ENCODE data around the gene NKAIN2.
"Not testable (repeated sequence)": the region's sequence is repeated elsewhere in the genome, so short reads cannot be mapped to it uniquely, and the experiment has no call there.

NKAIN2 gene

DNA sequence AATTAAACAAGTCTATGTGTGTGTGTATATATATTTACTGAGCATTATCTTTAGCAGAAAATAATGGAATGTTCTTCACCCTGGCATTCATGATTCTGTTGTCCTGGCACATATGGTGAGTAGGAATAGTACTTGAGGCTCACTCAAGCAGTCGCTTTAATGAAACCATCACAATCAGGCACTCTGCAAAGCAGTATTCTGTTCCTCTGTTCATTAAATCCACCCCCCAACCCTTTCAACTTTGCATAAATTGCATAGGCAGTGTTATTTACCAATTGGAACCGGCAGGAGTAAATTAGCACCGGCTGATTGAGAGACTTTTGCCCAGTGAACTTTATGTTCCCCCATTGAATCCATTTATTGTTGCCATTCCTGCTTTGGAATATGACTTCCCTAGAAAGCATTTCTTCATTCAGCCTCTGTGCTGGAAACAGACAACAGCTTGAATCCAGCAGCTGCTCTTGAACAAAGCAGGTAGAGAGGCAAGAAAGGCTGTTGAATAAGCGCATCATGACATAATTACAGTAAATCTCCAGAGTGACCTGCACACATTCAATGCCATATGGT lies 890.6 kb downstream of the NKAIN2 start:
- FAIRE-seq = no peak
- DNase-seq (ENCODE audit: insufficient read length, low spot score) = no peak
- TF ChIP-seq POLR2A (IDR thresholded peaks at IDR 0.05; ENCODE audit: low read depth, low read length) = no peak

DNA sequence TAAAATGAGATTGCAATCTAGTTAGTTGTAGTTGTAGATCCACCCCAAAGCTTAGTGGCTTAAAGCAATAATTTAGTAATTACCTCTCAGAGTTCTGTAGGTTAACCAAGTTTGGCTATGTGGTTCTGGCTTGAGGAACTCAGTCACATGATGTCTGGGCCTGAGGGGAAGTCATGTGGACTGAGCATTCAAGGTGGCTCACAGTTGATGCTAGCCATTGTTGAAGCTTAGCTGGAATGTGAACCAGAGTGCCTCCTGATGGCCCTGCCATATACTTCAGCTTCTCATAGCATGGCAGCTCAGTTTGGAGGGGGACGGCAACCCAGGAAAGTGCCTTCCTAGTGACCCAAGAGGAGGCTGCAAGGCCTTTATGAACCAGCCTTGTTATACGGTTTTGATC lies 895.4 kb downstream of the NKAIN2 start:
- TF ChIP-seq POLR2A (IDR thresholded peaks at IDR 0.05; ENCODE audit: low read depth, low read length) = no peak
- no peak for DNase-seq (ENCODE audit: insufficient read length, low spot score)
- FAIRE-seq = no peak

DNA sequence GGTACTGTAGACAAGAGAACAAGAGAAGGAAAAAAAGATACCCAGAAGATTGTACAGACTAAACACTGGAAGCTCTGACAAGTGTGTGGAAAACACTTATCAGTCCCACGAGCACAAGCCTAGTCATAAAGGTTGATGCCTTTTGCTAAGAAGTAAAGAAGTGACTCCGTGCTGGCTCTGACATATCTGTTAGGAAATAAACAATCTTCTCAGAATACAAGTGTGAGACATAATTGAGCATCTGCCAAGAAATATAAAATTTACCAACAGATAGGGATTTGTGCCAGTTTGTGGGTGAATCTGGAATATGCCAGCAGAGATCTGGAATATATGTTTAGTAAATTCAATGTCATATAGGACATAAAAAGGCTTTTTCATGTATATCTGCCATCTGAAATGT lies 899.9 kb downstream of the NKAIN2 start:
- no peak for DNase-seq (ENCODE audit: insufficient read length, low spot score)
- no peak for TF ChIP-seq POLR2A (IDR thresholded peaks at IDR 0.05; ENCODE audit: low read depth, low read length)
- no peak for FAIRE-seq

DNA sequence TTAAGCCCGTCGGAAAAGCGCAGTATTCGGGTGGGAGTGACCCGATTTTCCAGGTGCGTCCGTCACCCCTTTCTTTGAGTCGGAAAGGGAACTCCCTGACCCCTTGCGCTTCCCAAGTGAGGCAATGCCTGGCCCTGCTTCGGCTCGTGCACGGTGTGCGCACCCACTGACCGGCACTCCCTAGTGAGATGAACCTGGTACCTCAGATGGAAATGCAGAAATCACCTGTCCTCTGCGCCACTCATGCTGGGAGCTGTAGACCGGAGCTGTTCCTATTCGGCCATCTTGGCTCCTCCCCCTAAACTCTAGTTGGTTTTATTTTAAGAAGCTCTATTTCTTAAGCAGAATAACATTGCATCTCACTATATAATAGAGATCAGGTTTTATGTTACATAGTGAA lies 908.9 kb downstream of the NKAIN2 start:
- DNase-seq (ENCODE audit: insufficient read length, low spot score) = not testable (repeated sequence)

DNA sequence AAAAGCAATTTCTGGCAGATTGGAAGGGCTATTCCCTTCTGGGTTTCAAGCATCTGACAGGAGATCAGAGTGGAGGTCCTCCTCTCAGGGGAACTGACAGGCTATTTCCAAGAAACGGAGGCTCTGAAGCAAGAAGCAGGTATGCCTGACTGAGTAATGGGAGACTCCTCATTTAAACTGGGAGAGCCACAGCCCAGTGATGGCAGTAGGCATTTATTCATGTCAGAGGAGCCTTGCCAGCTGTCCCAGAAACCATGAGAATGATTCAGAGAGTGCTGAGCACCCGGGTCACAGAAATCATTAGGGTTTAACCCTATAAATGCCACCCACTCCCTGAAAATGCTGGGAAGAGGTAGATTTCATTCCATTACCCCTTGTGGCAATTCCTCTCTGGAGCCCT lies 911.1 kb downstream of the NKAIN2 start:
- peak; percentile 4 for DNase-seq (ENCODE audit: insufficient read length, low spot score)
- TF ChIP-seq POLR2A (IDR thresholded peaks at IDR 0.05; ENCODE audit: low read depth, low read length) = no peak
- FAIRE-seq = no peak

More for the DNA sequence above, 908.9 kb downstream of the NKAIN2 start:
- not testable (repeated sequence) for FAIRE-seq

DNA sequence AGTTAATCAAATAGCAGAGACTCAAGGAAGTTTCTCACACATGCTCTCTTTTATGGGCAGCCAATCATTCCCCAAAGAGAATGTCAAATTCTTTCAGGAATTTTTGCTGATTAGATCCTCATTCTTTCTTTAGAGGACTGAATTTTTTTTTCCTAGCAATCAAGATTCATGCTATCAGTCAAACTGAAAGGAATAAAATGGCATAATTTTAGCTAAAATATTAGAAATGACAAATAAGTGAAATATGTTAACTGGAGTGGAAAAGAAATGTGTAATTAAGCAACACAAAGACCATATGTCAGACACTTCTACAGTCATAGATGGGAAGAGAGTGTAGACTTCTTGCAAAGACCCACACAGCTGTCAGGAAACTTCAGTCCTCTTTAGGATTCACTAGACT lies 916.2 kb downstream of the NKAIN2 start:
- FAIRE-seq (no peak), DNase-seq (ENCODE audit: insufficient read length, low spot score) (no peak)

DNA sequence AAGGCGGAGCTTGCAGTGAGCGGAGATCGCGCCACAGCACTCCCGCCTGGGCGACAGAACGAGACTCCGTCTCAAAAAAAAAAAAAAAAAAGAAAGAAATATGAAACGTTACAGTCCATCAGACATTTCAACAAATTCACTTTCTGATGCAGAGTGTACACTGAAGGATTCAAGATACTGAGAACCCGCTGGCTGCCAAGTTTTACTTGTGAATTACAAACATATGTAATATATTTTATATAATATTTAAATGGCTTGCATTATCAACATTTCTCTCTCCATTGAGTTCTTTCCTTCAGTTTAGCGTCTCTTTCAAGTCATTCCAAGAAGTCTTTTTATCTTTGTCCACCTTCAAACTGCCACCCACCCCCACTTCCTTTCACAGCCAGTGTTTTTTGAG lies 917.7 kb downstream of the NKAIN2 start:
- no peak for TF ChIP-seq POLR2A (IDR thresholded peaks at IDR 0.05; ENCODE audit: low read depth, low read length)
- FAIRE-seq (no peak), DNase-seq (ENCODE audit: insufficient read length, low spot score) (no peak)

More for the DNA sequence above, 916.2 kb downstream of the NKAIN2 start:
- TF ChIP-seq POLR2A (IDR thresholded peaks at IDR 0.05; ENCODE audit: low read depth, low read length) = no peak

DNA sequence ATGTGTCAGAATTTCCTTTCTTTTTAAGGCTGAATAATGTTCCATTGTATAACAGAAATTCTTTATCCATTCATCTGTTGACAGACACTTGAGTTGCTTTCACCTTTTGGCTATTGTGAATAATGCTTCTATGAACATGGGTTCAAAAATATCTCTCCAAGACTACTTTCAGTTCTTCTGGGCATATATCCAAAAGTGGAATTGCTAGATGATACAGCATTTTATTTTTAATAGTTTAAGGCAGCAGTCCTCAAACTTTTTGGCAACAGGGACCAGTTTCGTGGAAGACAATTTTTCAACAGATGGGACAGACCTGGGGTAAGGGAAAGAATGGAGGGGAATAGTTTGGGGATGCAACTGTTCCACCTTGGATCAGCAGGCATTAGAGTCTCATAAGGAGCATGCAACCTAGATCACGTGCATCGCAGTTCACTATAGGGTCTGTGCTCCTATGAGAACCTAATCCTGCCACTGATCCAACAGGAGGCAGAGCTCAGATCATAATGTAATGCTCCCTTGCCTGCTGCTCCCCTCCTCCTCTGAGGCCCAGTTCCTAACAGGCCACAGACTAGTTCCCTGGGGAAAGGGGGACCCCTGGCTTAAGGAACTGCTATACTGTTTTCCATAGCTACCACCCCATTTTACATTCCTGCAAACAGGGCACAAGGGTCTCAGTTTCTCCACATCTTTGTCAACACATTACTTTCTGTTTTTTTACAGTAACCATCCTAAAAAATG lies 918.6 kb downstream of the NKAIN2 start:
- TF ChIP-seq POLR2A (IDR thresholded peaks at IDR 0.05; ENCODE audit: low read depth, low read length) = no peak
- FAIRE-seq (no peak), DNase-seq (ENCODE audit: insufficient read length, low spot score) (no peak)

DNA sequence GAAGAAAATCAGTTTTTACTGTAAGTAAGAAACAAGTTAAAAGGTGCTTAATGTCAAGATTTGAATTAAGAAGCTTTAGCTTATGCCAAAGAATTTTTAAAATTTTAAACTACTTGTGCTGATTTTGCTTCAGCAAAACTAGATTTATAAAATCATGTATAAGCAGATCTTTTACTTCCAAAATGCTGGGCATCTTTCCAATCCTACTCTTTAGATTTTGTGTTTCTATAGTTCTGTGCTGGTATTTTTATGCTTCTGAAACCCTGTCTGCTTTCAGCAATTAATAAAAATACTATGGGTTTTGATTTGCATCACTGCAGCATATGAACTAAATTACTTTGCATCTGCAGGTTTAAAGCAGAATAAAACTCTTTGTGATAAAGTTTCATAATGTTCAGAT lies 920.0 kb downstream of the NKAIN2 start:
- no peak for FAIRE-seq
- DNase-seq (ENCODE audit: insufficient read length, low spot score) = no peak
- TF ChIP-seq POLR2A (IDR thresholded peaks at IDR 0.05; ENCODE audit: low read depth, low read length) = no peak

DNA sequence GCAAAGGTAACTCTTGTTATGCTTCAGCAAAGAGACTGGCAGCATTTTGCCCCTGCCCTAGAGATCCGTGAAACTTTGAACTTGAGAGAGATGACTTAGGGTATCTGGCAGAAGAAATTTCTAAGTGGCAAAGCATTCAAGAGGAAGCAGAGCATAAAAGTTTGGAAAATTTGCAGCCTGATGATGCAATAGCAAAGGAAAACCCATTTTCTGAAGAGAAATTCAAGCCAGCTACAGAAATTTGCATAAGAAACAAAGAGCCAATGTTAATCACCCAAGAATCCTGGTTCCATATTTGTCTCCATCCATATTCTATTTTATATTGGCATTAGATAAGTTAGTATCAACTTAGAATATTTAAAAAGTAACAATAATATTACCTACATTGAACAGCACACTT lies 934.1 kb downstream of the NKAIN2 start:
- DNase-seq (ENCODE audit: insufficient read length, low spot score); FAIRE-seq: not testable (repeated sequence)

DNA sequence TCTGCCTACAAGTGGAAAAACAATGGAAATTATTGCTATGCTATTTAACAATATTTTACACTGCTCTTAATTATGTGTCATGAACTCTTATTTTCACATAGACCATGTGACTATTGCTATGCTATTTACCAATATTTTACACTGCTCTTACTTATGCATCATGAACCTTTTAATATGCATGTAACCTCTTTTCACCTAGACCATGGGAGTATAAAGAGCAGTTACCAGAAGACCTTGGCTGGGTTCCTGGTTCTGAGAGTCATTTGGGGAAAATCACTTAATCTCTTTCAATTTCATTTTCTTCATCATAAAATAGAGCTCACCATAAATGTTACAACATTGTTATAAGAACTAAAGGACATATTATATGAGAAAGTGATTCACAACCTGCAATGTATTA lies 934.8 kb downstream of the NKAIN2 start:
- no peak for TF ChIP-seq POLR2A (IDR thresholded peaks at IDR 0.05; ENCODE audit: low read depth, low read length)
- FAIRE-seq (no peak), DNase-seq (ENCODE audit: insufficient read length, low spot score) (no peak)

DNA sequence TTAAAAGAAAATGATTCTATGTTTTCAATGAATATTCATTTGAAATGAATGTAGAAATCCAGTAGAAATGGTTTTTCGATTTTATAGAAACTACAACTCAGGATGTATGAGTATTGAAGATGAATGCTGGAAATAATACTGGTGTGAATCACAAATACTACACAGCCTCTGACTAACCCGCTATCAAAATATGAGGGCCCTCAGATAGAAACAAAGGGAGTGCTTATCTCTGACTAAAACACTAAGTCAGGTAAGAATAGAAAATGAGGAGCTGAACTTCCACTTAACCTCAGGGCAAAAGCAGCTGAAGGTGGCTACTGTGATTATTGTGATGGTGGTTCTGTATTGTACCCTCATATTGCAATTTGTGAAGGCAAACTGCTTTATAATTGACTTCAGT lies 937.7 kb downstream of the NKAIN2 start:
- no peak for TF ChIP-seq POLR2A (IDR thresholded peaks at IDR 0.05; ENCODE audit: low read depth, low read length)
- FAIRE-seq (no peak), DNase-seq (ENCODE audit: insufficient read length, low spot score) (no peak)

DNA sequence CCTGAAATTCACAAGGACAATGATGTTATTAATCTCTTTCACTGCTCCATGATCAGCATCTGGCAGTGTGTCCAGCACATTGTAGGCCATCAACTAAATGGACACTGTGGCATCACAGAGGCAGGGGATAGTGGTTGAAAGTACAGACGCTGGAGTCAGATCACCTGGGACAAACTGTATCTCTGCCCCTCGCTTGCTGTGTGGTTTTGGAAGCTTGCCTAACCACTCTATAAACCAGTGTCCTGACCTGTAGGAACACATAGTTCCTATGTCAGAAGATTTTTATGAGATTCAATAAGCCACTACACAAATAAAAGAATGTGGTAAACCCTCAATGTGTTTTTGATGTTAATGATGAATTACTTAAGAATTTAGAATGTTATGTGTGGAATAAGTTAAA lies 939.3 kb downstream of the NKAIN2 start:
- FAIRE-seq (no peak), DNase-seq (ENCODE audit: insufficient read length, low spot score) (no peak)
- TF ChIP-seq POLR2A (IDR thresholded peaks at IDR 0.05; ENCODE audit: low read depth, low read length) = no peak

DNA sequence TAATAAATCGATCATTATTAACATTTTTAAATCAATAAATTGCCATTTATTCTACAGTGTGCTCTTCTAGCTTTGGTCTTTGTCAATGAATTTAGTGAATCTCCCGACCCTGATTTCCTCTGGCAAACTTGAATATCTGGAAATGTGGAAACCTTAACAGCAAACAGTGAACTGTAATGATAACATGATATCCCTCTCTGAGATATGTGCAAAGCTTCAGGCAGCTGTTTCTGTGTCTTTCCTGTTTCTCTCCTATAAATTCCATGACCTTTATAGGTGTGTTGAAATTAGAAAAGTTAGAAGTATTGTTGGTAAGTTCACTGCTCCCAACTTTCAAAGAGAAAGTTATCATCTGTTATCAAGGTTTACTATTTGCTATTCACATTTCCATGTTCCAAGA lies 939.8 kb downstream of the NKAIN2 start:
- FAIRE-seq = no peak
- no peak for TF ChIP-seq POLR2A (IDR thresholded peaks at IDR 0.05; ENCODE audit: low read depth, low read length)
- DNase-seq (ENCODE audit: insufficient read length, low spot score) = no peak

DNA sequence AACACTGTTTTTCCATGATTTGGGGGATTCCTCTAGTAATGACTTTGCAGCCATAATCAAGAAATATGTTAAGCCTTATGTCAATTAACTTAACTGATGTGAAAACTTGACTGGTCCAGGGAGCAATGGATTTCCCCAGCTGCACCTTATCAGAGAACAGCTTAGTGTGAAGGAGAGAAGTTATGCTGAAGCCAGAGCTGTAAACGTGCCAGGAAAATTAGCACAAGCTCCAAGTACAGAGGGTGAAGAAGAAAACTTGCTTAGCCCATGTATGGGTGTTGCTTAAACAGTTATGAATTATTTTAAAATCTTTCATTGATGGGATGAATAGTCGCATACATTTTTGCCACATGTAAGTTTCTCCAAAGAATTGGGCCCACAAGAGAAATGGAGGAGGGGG lies 943.7 kb downstream of the NKAIN2 start:
- TF ChIP-seq POLR2A (IDR thresholded peaks at IDR 0.05; ENCODE audit: low read depth, low read length) = no peak
- FAIRE-seq = no peak
- no peak for DNase-seq (ENCODE audit: insufficient read length, low spot score)
